Hepatocyte (in vitro differentiated cells): ENCODE data around the gene ADAMTS14. TPM values are rescaled to one million over a fixed set of nuclear protein-coding genes. Genes with fewer than 3 reads are reported as not detected.
"Not testable (repeated sequence)": the region's sequence is repeated elsewhere in the genome, so short reads cannot be mapped to it uniquely, and the experiment has no call there.

Experiments
- DNase-seq: peaks from one replicate; pipeline ENCODE4 v3.0.0-alpha.2; 2016; ENCODE audit warnings: low spot score
- H2AFZ ChIP-seq: fragments of 200-600 bp; sonication (generic); 2 replicates; pipeline ENCODE4 v1.6.0; 2016; ENCODE audit warnings: antibody characterized with exemption, mild to moderate bottlenecking
- H3K27ac ChIP-seq: fragments of 200-600 bp; sonication (generic); 2 replicates; pipeline ENCODE4 v1.5.1; 2016; ENCODE audit warnings: mild to moderate bottlenecking
- H3K27me3 ChIP-seq: fragments of 200-600 bp; sonication (generic); 2 replicates; pipeline ENCODE4 v1.6.1; 2016
- H3K36me3 ChIP-seq: fragments of 200-600 bp; sonication (generic); replicated peaks from 2 replicates; pipeline ENCODE4 v1.5.1; 2016; ENCODE audit warnings: low read depth; ENCODE audit not compliant: insufficient read depth
- H3K4me1 ChIP-seq: fragments of 200-600 bp; sonication (generic); 2 replicates; pipeline ENCODE4 v1.5.1; 2016; ENCODE audit warnings: mild to moderate bottlenecking, moderate library complexity; ENCODE audit not compliant: insufficient read depth
- H3K4me2 ChIP-seq: fragments of 200-600 bp; sonication (generic); 2 replicates; pipeline ENCODE4 v1.6.0; 2016
- H3K4me3 ChIP-seq: fragments of 200-600 bp; sonication (generic); 2 replicates; pipeline ENCODE4 v1.5.1; 2016; ENCODE audit warnings: mild to moderate bottlenecking
- H3K79me2 ChIP-seq: fragments of 200-600 bp; sonication (generic); 2 replicates; pipeline ENCODE4 v1.6.0; 2017; ENCODE audit warnings: mild to moderate bottlenecking
- H3K9me2 ChIP-seq: fragments of 200-600 bp; sonication (generic); replicated peaks from 2 replicates; pipeline ENCODE4 v1.6.0; 2017; ENCODE audit warnings: mild to moderate bottlenecking; ENCODE audit not compliant: insufficient read depth
- H3K9me3 ChIP-seq: fragments of 200-600 bp; sonication (generic); 2 replicates; pipeline ENCODE4 v1.5.1; 2016; ENCODE audit warnings: low read depth, mild to moderate bottlenecking
- H4K20me1 ChIP-seq: fragments of 200-600 bp; sonication (generic); 2 replicates; pipeline ENCODE4 v1.6.0; 2016; ENCODE audit warnings: mild to moderate bottlenecking; ENCODE audit not compliant: insufficient read depth, poor library complexity, severe bottlenecking
- EZH2 ChIP-seq: fragments of 200-600 bp; sonication (generic); IDR thresholded peaks from 2 replicates; pipeline ENCODE4 v1.6.1; 2016; ENCODE audit warnings: antibody characterized with exemption, mild to moderate bottlenecking, borderline replicate concordance
- EZH2phosphoT487 ChIP-seq: fragments of 200-600 bp; sonication (generic); IDR thresholded peaks from one replicate; pipeline ENCODE4 v1.6.1; 2018; ENCODE audit warnings: antibody characterized with exemption, mild to moderate bottlenecking, low read depth, moderate library complexity; ENCODE audit not compliant: unreplicated experiment, severe bottlenecking
- WGBS: methylation state at CpG from one replicate; pipeline ENCODE4 v1.1.6; 2016; ENCODE audit warnings: low lambda C conversion rate; ENCODE audit errors: missing lambda C conversion rate; 5-methylcytosine and 5-hydroxymethylcytosine counted together
- polyA plus RNA-seq: library from polyadenylated mRNA; unstranded; fragments of >200 nt; fragmentation: Nextera tagmentation; extraction: Ambion mirVana; gene quantifications from 2 replicates; pipeline ENCODE4 v1.2.1, GENCODE V29; 2016
- total RNA-seq: library from RNA; depleted of rRNA; stranded (reverse); fragments of >200 nt; gene quantifications from 2 replicates; pipeline ENCODE4 v1.2.3, GENCODE V29; 2014
- TF ChIP-seq, protein P1 (sequence below): fragments of 200-600 bp; sonication (generic); IDR thresholded peaks from 2 replicates; pipeline ENCODE4 v1.5.1; 2016; ENCODE audit warnings: antibody characterized with exemption, mild to moderate bottlenecking; ENCODE audit not compliant: poor library complexity

ADAMTS14 gene
- total and polyA plus RNA-seq, 2 experiments from 2014 or later, result 0.87 to 2.1 TPM

DNA sequence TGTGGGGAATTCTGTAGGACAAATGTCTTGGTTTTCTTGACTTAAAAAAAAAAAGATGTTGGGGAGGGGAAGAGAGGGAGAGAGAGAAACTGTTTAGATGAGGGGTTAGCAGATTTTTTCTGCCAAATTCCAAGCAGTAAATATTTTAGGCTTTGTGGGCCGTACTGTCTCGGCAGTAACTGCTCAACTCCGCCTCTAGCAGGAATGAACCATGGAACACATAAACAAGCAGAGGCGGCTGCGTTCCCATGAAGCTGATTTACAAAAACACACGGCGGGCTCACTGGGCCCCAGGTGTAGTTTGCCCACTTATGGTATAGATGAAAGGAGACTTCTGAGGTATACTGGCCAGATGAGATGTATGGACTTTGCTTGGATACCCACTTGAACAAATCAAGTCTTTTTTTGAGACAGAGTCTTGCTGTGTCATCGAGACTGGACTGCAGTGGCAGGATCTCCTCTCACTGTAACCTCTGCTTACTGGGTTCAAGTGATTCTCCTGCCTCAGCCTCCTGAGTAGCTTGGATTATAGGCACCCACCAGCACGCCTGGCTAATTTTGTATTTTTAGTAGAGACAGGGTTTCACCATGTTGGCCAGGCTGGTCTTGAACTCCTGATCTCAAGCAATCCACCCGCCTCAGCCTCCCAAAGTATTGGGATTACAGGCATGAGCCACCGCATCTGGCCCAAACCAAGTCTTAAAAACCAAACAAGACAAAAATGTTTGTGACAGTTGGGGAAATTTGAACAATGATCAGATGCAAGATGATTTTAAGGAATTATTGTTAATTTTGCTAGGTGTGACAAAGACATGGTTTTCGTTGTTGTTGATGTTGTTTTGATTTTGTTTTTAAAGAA, 9.7 kb upstream of the ADAMTS14 start:
- no peaks in the 10 kb centered on the region for H3K27me3 ChIP-seq
- peak overlapping the region; percentile 12 for H3K4me2 ChIP-seq
- H3K4me1 ChIP-seq, result peaks cover 11% of the 10 kb centered on the region
- H3K4me3 ChIP-seq, result no peak overlapping the region
- peak; percentile 46 for DNase-seq
- H2AFZ ChIP-seq, result no peak overlapping the region
- no peaks in the 10 kb centered on the region for H3K9me3 ChIP-seq
- no peaks in the 10 kb centered on the region for H3K36me3 ChIP-seq
- no peaks in the 10 kb centered on the region for H3K9me2 ChIP-seq
- H3K79me2 ChIP-seq, result no peaks in the 10 kb centered on the region
- no peaks in the 10 kb centered on the region for H4K20me1 ChIP-seq
- peak overlapping the region; percentile 89 for H3K27ac ChIP-seq
- TF ChIP-seq EZH2 (no peak), EZH2phosphoT487 (no peak)
- TF ChIP-seq, protein P1, sequence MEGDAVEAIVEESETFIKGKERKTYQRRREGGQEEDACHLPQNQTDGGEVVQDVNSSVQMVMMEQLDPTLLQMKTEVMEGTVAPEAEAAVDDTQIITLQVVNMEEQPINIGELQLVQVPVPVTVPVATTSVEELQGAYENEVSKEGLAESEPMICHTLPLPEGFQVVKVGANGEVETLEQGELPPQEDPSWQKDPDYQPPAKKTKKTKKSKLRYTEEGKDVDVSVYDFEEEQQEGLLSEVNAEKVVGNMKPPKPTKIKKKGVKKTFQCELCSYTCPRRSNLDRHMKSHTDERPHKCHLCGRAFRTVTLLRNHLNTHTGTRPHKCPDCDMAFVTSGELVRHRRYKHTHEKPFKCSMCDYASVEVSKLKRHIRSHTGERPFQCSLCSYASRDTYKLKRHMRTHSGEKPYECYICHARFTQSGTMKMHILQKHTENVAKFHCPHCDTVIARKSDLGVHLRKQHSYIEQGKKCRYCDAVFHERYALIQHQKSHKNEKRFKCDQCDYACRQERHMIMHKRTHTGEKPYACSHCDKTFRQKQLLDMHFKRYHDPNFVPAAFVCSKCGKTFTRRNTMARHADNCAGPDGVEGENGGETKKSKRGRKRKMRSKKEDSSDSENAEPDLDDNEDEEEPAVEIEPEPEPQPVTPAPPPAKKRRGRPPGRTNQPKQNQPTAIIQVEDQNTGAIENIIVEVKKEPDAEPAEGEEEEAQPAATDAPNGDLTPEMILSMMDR, result no peak
- WGBS, result 58% methylated on average over 12 of the region's 12 CpGs

DNA sequence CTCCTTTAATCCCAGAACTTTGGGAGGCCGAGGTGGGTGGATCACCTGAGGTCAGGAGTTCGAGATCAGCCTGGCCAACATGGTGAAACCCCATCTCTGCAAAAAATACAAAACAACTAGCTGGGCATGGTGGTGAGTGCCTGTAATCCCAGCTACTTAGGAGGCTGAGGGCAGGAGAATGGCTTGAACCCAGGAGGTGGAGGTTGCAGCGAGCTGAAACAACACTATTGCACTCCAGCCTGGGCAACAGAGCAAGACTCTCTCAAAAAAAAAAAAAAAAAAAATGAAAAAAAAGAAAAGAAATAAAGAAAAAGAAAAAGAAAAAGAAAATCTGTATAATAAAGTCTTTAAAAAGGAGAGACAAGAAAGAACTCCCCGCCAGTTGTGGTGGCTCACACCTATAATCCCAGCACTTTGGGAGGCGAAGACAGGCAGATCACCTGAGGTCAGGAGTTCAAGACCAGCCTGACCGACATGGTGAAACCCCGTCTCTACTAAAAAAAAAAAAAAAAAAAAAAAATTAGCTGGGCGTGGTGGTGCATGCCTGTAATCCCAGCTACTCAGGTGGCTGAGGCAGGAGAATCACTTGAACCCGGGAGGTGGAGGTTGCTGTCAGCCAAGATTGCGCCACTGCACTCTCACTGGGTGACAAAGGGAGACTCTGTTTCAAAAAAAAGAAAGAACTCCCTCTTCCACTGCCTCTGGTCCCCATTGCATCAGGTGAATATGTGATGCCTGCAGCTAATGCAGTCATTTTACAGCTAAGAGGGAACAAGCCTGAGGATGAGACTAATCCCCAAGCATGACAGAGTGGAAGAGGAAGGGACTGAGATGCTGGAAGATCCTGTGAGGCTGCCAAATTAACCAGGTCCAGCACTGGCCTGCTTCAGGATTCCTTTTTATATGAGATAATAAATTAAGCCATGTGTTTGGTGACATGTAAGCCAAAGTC, 8.6 kb upstream of the ADAMTS14 start:
- not testable (repeated sequence) for DNase-seq, H3K79me2 ChIP-seq, H3K36me3 ChIP-seq, H4K20me1 ChIP-seq, H3K9me2 ChIP-seq, H3K4me3 ChIP-seq, H3K27me3 ChIP-seq, H3K9me3 ChIP-seq, H2AFZ ChIP-seq, H3K4me2 ChIP-seq
- peaks cover 11% of the 10 kb centered on the region for H3K4me1 ChIP-seq
- WGBS, result 86% methylated on average over 10 of the region's 10 CpGs
- H3K27ac ChIP-seq, result peak overlapping the region; percentile 58

DNA sequence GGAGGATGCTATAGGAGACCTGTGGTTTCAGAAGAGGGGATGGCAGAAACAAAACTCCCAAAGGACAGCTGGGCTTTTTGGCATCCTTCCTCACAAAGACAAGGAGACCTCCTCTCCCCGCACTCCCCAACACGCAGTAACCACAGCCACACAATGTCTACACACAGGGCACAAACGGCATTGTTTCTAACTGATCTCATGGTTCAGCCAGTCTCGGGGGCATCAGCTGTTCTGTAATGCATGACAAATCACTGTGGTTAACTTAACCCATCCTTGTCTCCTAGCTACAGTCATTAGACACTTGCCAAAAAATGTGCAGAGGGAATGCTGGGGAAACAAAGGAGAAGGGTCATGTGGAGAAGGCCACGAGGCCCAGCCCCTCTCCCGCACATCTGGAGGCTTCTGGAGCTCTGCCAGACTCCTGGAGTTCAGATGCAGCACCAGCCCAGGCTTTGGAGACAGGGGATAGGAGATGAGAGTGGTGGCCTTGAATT, 7.6 kb upstream of the ADAMTS14 start:
- WGBS, result 34% methylated on average over 6 of the region's 6 CpGs
- DNase-seq, result peak; percentile 39
- Histone ChIP-seq H3K79me2 (no peaks in the 10 kb centered on the region), H3K9me3 (no peaks in the 10 kb centered on the region), H3K27me3 (no peaks in the 10 kb centered on the region), H4K20me1 (no peaks in the 10 kb centered on the region), H3K4me1 (peaks cover 11% of the 10 kb centered on the region), H3K9me2 (no peaks in the 10 kb centered on the region), H3K4me3 (no peak overlapping the region), H3K27ac (peak overlapping the region; percentile 58), H3K36me3 (no peaks in the 10 kb centered on the region), H2AFZ (no peak overlapping the region), H3K4me2 (no peak overlapping the region)
- TF ChIP-seq EZH2phosphoT487 (no peak), EZH2 (no peak)
- TF ChIP-seq, protein P1, result no peak
